WTC11 (cell line): ENCODE measurements around the gene DBI. TPM values are rescaled to one million over a fixed set of nuclear protein-coding genes. Genes with fewer than 3 reads are reported as not detected.

Experiments used
- ATAC-seq: fragments of 200-7000 bp; cut with Tn5 transposase; 2 replicates; pipeline ENCODE4 v1.10.0; 2021; ENCODE audit warnings: mild to moderate bottlenecking, moderate library complexity
- CTCF ChIA-PET: fragments of 300-600 bp; sonication (Branson Sonifier 250); formaldehyde crosslinking; loops from one replicate; lab custom pipeline; 2021; ENCODE audit warnings: antibody characterized with exemption; lab: Charles Lee
- POLR2A ChIA-PET: fragments of 350-600 bp; sonication (Branson Sonifier 250); formaldehyde crosslinking; loops from one replicate; lab custom pipeline; 2021; ENCODE audit warnings: antibody characterized with exemption; lab: Charles Lee
- DNase-seq: peaks from one replicate; pipeline ENCODE4 v3.0.0; 2021; ENCODE audit warnings: low spot score
- H3K27ac Mint-ChIP-seq: 2 replicates; pipeline ENCODE4 v1.8.0; 2021; ENCODE audit warnings: mixed read lengths
- H3K27me3 Mint-ChIP-seq: 2 replicates; pipeline ENCODE4 v1.8.0; 2021; ENCODE audit warnings: low read depth, mild to moderate bottlenecking, moderate library complexity, mixed read lengths
- H3K36me3 Mint-ChIP-seq: 2 replicates; pipeline ENCODE4 v1.8.0; 2021; ENCODE audit warnings: mixed read lengths
- H3K4me1 Mint-ChIP-seq: 2 replicates; pipeline ENCODE4 v1.8.0; 2022; ENCODE audit warnings: mixed read lengths
- H3K4me3 Mint-ChIP-seq: 2 replicates; pipeline ENCODE4 v1.8.0; 2021; ENCODE audit warnings: mild to moderate bottlenecking, moderate library complexity, mixed read lengths
- H3K9me3 Mint-ChIP-seq: 2 replicates; pipeline ENCODE4 v1.8.0; 2021; ENCODE audit warnings: mixed read lengths
- AFF4 ChIP-seq: sonication (generic); formaldehyde crosslinking; IDR thresholded peaks from 2 replicates; pipeline ENCODE4 v1.8.1; 2023; ENCODE audit warnings: mild to moderate bottlenecking, missing genetic modification reagents, borderline replicate concordance
- ATF3 ChIP-seq: sonication (generic); formaldehyde crosslinking; conservative IDR thresholded peaks from 2 replicates; pipeline ENCODE4 v1.8.1; 2022; ENCODE audit warnings: mild to moderate bottlenecking, missing genetic modification reagents
- ATF6 ChIP-seq: sonication (generic); formaldehyde crosslinking; IDR thresholded peaks from 2 replicates; pipeline ENCODE4 v1.8.1; 2023; ENCODE audit warnings: mild to moderate bottlenecking, missing genetic modification reagents
- ELF4 ChIP-seq: sonication (generic); formaldehyde crosslinking; IDR thresholded peaks from 2 replicates; pipeline ENCODE4 v1.8.1; 2022; ENCODE audit warnings: low read depth, mild to moderate bottlenecking, moderate library complexity, missing genetic modification reagents
- GTF2I ChIP-seq: fragments of 250-450 bp; sonication (Bioruptor Pico); conservative IDR thresholded peaks from 2 replicates; pipeline ENCODE4 v1.4.0; 2021; ENCODE audit warnings: mild to moderate bottlenecking
- HMGA2 ChIP-seq: fragments of 250-450 bp; sonication (Bioruptor Pico); IDR thresholded peaks from 2 replicates; pipeline ENCODE4 v1.4.0; 2021; ENCODE audit warnings: mild to moderate bottlenecking, moderate library complexity
- MXD4 ChIP-seq: fragments of 250-450 bp; sonication (Bioruptor Pico); IDR thresholded peaks from 2 replicates; pipeline ENCODE4 v1.8.0; 2021; ENCODE audit warnings: mild to moderate bottlenecking, moderate library complexity, borderline replicate concordance
- PRDM15 ChIP-seq: sonication (generic); formaldehyde crosslinking; IDR thresholded peaks from 2 replicates; pipeline ENCODE4 v1.8.0; 2022; ENCODE audit warnings: missing genetic modification reagents
- SMAD3 ChIP-seq: sonication (generic); formaldehyde crosslinking; IDR thresholded peaks from 2 replicates; pipeline ENCODE4 v1.8.0; 2022; ENCODE audit warnings: missing genetic modification reagents, mild to moderate bottlenecking, borderline replicate concordance
- ZBTB21 ChIP-seq: sonication (generic); formaldehyde crosslinking; IDR thresholded peaks from 2 replicates; pipeline ENCODE4 v1.8.1; 2023; ENCODE audit warnings: mild to moderate bottlenecking, missing genetic modification reagents, borderline replicate concordance
- ZNF532 ChIP-seq: fragments of 250-450 bp; sonication (Bioruptor Pico); IDR thresholded peaks from 2 replicates; pipeline ENCODE4 v1.9.0; 2021; ENCODE audit warnings: mild to moderate bottlenecking, borderline replicate concordance
- total RNA-seq: library from RNA; stranded (reverse); gene quantifications from 3 replicates; pipeline ENCODE4 v1.2.3, GENCODE V29; 2021

The DBI gene
- total RNA-seq, 1 experiment from 2014 or later: 158 TPM

DNA sequence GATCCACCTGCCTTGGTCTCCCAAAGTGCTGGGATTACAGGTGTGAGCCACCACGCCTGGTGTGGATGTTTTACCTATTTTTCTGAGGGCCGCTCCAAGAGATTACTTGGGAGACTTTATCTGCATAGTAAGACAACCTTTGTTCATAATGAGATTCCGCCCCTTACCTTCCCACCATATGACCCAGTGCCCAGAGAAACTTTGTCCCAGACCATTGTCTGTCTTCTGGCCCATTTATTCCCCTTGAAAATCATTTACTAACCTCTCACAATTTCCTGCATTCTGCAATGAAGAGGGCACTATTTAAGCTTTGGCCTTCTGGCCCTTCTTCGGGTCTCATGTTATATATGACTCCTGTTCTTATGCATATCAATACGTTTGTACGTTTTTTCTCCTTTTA lies 51.1 kb downstream of the DBI start (continued):
- TF ChIP-seq PRDM15: no peak

DNA sequence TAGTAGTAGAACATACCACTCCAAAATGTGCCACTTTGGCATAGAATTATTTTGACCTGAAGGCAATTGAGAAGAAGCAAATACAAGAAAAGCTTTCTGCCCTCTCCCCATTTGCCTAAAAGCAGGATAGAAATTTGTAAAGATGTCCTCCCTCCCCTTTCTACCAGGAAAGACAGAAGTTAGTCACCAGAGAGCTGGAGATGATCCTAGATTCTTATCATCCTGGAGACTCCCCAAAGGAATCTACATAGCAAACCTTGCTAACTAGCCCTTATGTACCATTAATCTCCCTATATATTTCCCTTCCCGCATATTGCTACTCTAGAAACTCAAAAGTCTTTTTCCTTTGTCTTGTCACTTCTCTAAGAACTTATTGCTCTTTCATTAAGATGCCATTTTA lies 52.3 kb downstream of the DBI start:
- DNase-seq: no peak
- ATAC-seq: no peak
- Mint-ChIP-seq H3K27ac (no peak overlapping the region), H3K9me3 (peaks cover 40% of the 10 kb centered on the region), H3K27me3 (peaks cover 13% of the 10 kb centered on the region), H3K4me1 (peaks cover 12% of the 10 kb centered on the region), H3K36me3 (peaks cover 21% of the 10 kb centered on the region), H3K4me3 (no peak overlapping the region)
- TF ChIP-seq ZBTB21 (CRISPR knock-in tag) (no peak), ATF6 (no peak), SMAD3 (no peak), GTF2I (CRISPR knock-in tag) (no peak), ATF3 (no peak), ZNF532 (CRISPR knock-in tag) (no peak), AFF4 (no peak), ELF4 (CRISPR knock-in tag) (no peak), HMGA2 (no peak), PRDM15 (no peak), MXD4 (no peak)
- POLR2A ChIA-PET: no interaction called here
- CTCF ChIA-PET: interaction anchor here (0.8 kb wide), 1 partner anchor 57 kb away, joined by 4 read pairs; no protein-coding TSS in a partner anchor
